Activated gamma-delta T cell (primary cell): ENCODE results near the gene CMTM3.
"Not testable (repeated sequence)": the region's sequence is repeated elsewhere in the genome, so short reads cannot be mapped to it uniquely, and the experiment has no call there.

Experiments
- DNase-seq: peaks from one replicate; lab custom pipeline; 2025; lab: John Stamatoyannopoulos, UW

Gene CMTM3

GRCh38 chr16:66581246-66581952 is 23.1 kb upstream of the CMTM3 start:
- DNase-seq = no peak

DNA sequence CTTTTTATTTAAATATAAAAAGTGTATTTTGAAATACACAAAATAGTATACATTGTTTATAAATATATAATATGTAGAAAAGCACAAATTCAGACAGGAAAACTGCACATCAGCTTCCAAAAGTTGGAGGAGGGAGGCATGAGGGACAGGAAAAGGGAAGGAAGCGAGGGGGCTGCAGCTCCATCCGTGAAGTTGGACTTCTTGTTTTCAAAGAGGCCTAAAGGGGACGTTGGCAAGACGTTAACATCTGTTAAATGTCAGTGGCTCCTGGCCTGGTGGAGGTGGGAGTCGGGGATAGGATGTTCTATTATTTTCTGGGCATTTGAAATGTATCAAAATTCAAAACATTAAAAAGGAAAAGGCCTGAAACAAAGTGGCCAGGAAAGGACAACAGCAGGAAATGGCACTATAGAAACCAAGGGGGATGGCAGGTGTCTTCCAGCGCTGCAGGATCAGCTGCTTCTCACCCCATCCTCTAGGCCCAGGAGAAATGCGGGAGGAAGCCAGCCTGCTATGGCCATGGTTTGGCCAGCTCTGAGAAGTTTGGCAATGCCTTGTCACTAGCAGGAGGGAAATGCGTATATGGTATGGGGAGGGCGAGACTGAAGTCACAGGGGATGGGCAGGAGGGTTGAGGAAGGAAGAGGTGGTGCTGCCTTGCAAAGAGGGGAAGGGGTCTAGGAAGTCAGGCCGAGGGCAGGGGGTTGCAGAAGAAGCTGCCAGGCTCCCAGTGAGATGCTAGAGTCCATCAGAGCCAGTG is 18.8 kb upstream of the CMTM3 start:
- no peak for DNase-seq

DNA sequence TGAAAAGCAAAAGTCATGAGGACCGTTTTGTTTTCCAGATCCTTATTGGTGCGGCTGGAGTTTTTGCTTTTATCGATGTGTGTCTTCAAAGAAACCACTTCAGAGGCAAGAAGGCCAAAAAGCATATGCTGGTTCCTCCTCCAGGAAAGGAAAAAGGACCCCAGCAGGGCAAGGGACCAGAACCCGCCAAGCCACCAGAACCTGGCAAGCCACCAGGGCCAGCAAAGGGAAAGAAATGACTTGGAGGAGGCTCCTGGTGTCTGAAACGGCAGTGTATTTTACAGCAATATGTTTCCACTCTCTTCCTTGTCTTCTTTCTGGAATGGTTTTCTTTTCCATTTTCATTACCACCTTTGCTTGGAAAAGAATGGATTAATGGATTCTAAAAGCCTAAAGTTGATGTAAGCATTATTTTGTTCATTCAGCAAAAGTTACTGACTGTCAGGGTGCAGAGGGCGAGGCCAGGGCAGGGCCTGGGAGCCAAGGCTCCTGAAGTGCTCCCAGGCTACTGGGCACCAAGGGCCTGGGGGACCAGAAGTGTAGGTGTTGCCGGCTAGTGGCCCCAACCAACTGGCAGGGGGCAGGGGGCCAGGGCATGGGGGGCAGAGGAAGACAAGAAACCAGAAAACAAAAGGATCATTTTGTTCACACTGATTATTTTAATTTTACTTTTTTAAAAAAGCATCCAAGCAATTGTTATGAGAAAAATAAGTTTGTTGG is 16.5 kb upstream of the CMTM3 start:
- DNase-seq = no peak

GRCh38 chr16:66588981-66589713 is 15.4 kb upstream of the CMTM3 start:
- no peak for DNase-seq

DNA sequence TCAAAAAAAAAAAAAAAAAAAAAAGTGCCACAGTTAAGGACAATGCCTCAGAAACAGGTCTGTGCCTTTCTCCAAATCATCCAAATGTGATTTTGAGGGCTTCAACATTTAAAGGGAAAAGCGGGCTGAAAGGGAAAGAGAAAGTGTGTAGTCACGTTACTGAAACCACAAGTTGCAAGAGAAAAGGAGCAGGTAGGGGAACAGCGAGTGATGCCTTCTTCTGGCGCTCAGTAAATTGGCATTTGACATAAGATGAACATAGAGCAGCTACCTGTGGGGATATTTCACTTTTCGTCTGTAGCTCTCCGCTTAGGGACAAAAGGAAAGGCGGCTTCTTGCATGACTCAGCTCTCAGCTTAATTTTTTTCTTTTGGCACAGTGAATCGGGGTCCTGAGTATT is 14.2 kb upstream of the CMTM3 start:
- DNase-seq = no peak

DNA sequence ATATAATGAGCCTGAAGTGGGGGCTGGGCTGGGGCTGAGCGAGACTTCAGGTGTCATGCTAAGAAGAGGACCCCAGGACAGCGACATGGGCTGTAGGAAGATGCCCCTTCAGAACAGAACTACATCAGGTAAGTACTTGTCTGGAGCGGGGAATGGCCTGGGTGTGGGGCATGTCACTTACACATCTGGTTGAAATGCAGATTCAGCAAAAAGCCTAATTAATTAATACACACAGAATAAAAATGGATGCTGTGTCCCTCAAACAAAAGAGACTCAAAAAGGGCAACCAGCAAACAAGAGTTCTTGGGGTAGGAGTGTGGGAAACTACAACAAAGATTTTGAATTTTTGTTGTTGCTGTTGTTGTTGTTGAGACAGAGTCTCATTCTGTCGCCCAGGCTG is 13.5 kb upstream of the CMTM3 start:
- DNase-seq = no peak

GRCh38 chr16:66592241-66592640 is 12.3 kb upstream of the CMTM3 start:
- no peak for DNase-seq

- DNase-seq = no peak
These were observed 11.7 kb upstream of the CMTM3 start for GRCh38 chr16:66592814-66593213.

GRCh38 chr16:66594739-66595138 is 9.8 kb upstream of the CMTM3 start:
- DNase-seq = no peak

DNA sequence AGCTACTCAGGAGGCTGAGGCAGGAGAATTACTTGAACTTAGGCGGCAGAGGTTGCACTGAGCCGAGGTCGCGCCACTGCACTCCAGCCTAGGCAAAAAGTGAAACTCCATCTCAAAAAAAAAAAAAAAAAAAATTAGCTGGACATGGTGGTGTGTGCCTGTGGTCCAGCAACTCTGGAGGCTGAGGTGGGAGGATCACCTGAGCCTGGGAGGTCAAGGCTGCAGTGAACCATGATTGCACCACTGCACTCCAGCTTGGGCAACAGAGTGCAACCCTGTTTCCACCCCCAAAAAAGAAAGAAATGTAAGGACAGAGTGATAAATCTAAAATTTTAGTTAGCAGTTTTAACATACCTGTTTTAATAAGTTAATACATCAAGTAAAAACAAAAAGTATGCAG is 7.9 kb upstream of the CMTM3 start:
- DNase-seq = not testable (repeated sequence)

DNA sequence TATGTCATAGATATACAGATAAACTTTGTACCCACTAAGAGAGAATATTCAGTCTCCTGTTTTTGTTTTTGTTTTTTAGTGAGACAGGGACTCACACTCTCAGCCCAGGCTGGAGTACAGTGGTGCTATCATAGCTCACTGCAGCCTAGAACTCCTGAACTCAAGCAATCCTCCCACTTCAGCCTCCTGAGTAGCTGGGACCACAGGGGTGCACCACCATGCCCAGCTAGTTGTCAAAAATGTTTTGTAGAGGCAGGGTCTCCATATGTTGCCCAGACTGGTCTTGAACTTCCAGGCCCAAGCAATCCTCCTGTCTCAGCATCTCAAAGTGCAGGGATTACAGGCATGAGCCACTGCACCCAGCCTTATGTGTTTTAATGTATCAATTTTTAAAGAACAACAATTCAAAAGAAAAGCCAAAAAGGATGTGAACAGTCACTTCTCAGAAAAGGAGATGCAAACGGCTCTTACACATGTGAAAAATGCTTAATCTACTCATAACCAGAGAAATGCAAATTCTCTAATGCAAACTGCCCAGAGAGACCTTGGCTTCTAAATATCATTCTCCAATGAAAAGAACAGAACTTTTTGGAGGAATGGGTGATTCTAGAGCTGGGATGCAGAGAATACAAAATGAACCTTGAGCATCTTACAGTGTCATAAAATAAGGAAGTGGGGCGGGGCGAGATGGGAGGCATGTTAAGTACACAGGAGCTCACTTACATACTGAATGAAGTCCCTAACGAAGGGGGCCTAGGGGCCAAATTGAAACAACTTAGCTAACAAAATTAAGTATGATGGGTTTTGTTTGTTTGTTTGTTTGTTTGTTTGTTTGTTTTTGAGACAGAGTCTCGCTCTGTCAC is 7.3 kb upstream of the CMTM3 start:
- no peak for DNase-seq

- DNase-seq = no peak
These were observed 6.4 kb upstream of the CMTM3 start for GRCh38 chr16:66598111-66598510.

- no peak for DNase-seq
These were observed 4.8 kb upstream of the CMTM3 start for GRCh38 chr16:66599726-66600125.

DNA sequence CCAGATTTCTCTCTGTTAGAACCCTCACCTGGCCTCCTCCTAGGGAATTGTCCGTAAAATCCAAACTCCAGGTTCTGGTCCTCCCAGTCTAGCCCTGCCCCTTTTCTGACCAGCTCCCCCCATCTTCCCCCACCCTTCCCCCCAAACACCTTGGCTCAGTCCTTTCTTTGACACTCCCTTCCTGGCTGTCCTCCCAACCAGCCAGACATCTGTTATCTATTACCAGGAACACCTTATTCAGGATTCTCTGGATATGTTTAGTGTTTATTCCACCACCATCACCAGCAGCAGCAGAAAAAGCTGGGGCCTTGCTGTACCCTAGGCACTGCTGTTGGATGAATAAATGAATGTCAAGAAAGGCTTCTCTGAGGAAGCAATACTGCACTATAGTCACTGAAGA is 4.0 kb upstream of the CMTM3 start:
- DNase-seq = no peak

- no peak for DNase-seq
These were observed 3.0 kb upstream of the CMTM3 start for GRCh38 chr16:66601471-66601870.

DNA sequence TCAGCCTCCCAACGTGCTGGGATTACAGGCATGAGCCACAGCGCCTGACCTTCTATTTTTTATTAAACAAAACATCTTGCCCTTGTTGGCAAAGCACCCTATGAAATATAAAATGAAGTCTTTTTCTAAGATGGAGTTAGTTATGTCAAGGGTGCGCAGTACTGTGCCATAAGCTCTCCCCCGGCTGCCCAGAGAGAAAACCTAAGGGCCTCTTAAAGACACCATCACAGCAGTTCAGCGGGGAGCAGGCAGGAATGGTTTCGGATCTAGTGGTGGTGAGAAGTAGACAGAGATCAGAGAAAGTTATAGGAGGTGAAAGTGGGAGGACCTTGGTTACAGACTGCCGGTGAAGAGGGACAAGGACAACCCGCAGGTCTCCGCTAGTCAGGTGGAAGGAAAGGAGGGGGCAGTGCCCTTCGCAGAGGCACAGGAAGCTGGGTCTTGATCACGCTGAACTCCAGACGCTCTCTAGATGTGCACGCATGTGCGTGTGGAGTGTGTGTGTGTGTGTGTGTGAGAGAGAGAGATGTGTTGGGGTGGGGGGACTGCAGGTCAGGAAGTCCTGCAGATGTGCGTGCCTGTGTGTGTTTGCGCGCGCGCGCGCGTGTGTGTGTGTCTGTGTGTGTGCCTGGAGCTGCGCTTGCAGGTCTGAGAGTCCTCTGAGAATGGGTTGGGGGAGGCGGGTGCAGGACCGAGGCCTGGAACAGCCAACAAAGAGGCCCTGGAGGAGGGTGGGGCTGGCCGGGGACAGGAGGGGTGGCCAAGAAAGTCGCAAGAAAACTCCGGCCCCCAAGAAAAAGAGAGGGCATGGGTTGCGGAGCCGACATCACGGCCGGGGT is 748 bp upstream of the CMTM3 start:
- DNase-seq = peak; percentile 35

DNA sequence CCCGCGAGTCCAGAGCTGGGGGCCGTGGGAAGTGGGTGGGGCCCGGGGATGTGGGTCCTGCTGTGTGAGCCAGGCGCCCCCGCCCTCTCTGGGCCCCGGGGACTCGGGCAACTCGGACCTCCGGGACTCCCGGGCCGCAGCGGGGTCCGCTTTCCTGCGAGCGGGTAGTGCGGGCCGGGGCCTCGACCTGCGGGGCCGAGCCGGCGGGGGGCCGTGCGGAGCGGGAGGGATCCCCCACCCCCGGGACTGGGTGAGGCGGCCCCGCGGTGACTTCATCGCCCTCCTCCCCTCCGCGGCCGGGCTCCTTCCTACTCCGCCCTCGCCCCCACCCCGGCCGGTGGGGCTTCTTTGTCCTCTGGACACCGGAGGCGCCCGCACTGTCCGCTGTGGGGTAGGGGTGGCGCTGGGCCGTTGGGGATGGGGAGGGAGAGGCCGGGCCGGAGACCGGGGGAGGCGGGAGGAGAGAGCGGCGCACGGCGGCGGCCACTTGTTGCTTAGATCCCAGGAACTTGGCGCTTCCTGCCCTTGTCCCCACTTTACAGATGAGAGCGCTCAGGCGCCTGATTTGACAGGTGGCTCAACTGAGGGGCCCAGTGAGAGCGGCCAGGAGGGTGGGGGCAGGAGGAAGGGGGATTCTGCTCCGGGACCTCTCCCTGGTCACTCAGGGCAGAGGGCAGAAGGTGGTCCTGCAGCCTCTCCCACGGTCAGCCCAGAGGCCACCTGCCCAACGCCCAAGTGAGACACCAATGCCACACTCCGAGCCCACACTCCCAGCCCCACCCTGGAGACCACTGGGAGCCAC is 874 bp downstream of the CMTM3 start:
- peak; percentile 38 for DNase-seq

GRCh38 chr16:66605979-66606751 is 1.7 kb downstream of the CMTM3 start:
- no peak for DNase-seq
